WTC11 (cell line): ENCODE results near the gene KPNA2.

Source experiments
- CBFB ChIP-seq: sonication (generic); formaldehyde crosslinking; IDR thresholded peaks from 2 replicates; pipeline ENCODE4 v1.8.1; 2022; ENCODE audit warnings: mild to moderate bottlenecking, low read depth, missing genetic modification reagents
- CREM ChIP-seq: sonication (generic); formaldehyde crosslinking; IDR thresholded peaks from 2 replicates; pipeline ENCODE4 v1.8.1; 2022; ENCODE audit warnings: mild to moderate bottlenecking, missing genetic modification reagents, moderate library complexity
- CTCF ChIP-seq: fragments of 200-600 bp; IDR thresholded peaks from 2 replicates; pipeline ENCODE4 v1.8.0; 2022; ENCODE audit warnings: antibody characterized with exemption
- E2F4 ChIP-seq: sonication (generic); formaldehyde crosslinking; IDR thresholded peaks from 2 replicates; pipeline ENCODE4 v1.8.1; 2022; ENCODE audit warnings: low read depth, mild to moderate bottlenecking, moderate library complexity, missing genetic modification reagents, borderline replicate concordance
- ESRRA ChIP-seq: sonication (generic); formaldehyde crosslinking; IDR thresholded peaks from 2 replicates; pipeline ENCODE4 v1.8.1; 2022; ENCODE audit warnings: mild to moderate bottlenecking, missing genetic modification reagents, borderline replicate concordance
- FOXJ3 ChIP-seq: sonication (generic); formaldehyde crosslinking; IDR thresholded peaks from 2 replicates; pipeline ENCODE4 v1.9.0; 2021; ENCODE audit warnings: missing genetic modification reagents, mild to moderate bottlenecking, borderline replicate concordance
- FOXP1 ChIP-seq: sonication (generic); formaldehyde crosslinking; IDR thresholded peaks from 2 replicates; pipeline ENCODE4 v1.8.0; 2022; ENCODE audit warnings: missing genetic modification reagents, mild to moderate bottlenecking, moderate library complexity, borderline replicate concordance
- RELA ChIP-seq: sonication (generic); formaldehyde crosslinking; IDR thresholded peaks from 2 replicates; pipeline ENCODE4 v1.8.1; 2022; ENCODE audit warnings: missing genetic modification reagents, mild to moderate bottlenecking, borderline replicate concordance
- SP1 ChIP-seq: sonication (generic); formaldehyde crosslinking; conservative IDR thresholded peaks from 2 replicates; pipeline ENCODE4 v1.8.1; 2022; ENCODE audit warnings: missing genetic modification reagents
- TP53 ChIP-seq: sonication (generic); formaldehyde crosslinking; IDR thresholded peaks from 2 replicates; pipeline ENCODE4 v1.8.1; 2023; ENCODE audit warnings: mild to moderate bottlenecking, missing genetic modification reagents
- USF1 ChIP-seq: sonication (generic); formaldehyde crosslinking; IDR thresholded peaks from 2 replicates; pipeline ENCODE4 v1.8.0; 2022; ENCODE audit warnings: mild to moderate bottlenecking, missing genetic modification reagents

GRCh38 chr17:68074279-68074678 lies 38.7 kb downstream of the KPNA2 start:
- TF ChIP-seq CTCF (no peak), CREM (CRISPR knock-in tag) (no peak), TP53 (no peak), RELA (CRISPR knock-in tag) (no peak), ESRRA (CRISPR knock-in tag) (no peak), FOXJ3 (CRISPR knock-in tag) (no peak), E2F4 (CRISPR knock-in tag) (no peak), CBFB (no peak), USF1 (CRISPR knock-in tag) (no peak), FOXP1 (CRISPR knock-in tag) (no peak), SP1 (no peak)
